ENCODE measurements around the gene MOAP1.
A peak's percentile ranks its signal among the peaks of the same experiment; 100 is the strongest.
"Not testable (repeated sequence)": the region's sequence is repeated elsewhere in the genome, so short reads cannot be mapped to it uniquely, and the experiment has no call there.

MOAP1 gene

DNA sequence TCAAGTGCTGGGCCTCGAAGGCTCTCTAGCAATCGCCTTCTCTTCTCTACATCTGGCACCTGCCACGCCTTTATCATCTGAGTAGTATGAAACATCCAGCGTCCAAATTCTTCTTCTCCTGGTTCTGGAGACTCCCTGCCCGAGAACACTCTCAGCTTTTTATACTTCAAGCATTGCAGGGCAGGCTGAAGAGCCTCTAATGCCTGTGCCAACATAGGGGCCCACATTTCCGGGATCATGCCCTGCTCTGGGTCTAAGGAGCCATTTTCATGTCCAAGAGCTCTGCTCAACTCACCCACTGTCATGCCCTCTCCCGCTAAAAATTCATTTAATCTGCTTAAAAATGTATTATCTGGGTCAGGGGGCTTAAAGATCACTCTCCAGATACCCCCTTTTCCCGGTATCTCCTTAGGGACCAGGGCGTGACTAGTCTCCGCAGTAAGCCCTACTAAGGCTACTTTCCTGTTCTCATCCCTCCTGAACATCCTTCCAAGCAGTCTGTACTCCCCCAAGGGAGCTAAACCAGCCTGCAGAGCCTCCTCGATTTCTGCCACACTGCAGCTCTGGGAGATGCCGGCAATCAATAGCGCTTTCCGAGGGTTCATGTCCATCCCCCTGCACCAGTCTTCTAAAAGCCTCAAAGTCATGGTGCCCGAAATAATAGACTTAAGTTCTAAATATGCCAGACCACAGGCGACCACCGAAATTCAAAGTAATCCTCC, 940 bp downstream of the MOAP1 start:
- no peak for DNase-seq

DNA sequence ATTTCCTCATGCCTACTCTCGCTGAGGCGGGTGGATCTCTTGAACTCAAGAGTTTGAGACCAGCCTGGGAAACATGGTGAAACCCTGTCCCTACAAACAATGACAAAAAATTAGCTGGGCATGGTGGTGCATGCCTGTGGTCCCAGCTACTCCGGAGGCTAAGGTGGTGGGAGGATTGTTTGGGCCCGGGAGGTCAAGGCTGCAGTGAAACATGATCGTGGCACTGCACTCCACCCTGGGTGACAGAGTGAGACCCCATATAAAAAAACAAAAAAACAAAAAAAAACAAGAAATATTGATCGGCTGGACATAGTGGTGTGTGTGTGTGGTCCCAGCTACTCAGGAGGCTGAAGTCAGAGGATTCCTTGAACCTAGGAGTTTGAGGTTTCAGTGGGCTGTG, 9.2 kb downstream of the MOAP1 start:
- DNase-seq = no peak

DNA sequence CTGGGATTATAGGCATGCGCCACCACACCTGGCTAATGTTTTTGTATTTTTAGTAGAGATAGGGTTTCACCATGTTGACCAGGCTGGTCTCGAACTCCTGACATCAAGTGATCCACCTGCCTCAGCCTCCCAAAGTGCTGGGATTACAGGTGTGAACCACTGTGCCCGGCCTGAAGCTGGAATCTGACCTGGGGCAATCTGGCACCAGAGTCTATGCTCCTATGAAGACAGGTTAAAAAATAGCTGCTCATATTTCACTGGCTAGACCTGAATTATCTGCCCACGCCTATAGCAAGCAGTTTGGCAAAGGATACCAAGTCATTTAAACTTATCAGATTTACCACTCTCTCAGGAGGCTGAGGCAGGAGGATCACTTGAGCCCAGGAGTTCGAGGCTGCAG, 10.0 kb downstream of the MOAP1 start:
- not testable (repeated sequence) for DNase-seq

DNA sequence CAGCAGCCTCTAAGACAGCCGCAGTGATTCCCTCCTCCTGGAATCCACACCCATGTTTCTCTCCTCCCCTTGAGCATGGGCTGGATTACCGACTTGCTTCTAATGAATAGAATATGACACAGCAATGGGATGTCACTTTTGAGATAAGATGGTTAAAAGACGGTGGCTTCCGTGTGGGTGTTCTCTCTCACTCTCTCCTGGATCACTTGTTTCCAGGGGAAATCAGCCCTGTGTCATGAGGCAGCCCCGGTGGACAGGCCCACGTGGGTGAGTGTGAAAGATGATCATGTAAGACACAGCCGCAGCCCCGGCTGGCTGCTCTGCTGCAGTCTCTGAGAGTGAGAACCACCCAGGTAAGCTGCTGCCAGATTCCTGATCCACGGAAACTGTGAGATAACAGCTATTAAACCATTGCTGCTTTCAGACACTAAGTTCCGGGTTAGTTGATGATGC, 10.7 kb downstream of the MOAP1 start:
- DNase-seq = no peak

DNA sequence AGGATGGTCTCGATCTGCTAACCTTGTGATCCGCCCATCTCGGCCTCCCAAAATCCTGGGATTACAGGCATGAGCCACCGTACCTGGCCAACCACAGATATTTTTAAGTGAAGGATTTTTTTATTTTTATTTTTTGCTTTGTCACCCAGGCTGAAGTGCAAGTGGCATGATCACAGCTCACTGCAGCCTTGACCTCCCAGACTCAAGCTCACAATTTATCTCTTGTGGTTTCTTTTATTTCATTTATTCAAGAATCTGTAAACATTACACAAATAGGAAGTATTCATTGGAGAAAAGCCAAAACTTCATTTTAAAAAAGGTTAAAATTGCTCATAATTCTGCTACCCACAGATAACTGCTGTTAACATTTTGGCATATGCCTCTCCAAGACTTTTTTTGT, 13.3 kb downstream of the MOAP1 start:
- no peak for DNase-seq

DNA sequence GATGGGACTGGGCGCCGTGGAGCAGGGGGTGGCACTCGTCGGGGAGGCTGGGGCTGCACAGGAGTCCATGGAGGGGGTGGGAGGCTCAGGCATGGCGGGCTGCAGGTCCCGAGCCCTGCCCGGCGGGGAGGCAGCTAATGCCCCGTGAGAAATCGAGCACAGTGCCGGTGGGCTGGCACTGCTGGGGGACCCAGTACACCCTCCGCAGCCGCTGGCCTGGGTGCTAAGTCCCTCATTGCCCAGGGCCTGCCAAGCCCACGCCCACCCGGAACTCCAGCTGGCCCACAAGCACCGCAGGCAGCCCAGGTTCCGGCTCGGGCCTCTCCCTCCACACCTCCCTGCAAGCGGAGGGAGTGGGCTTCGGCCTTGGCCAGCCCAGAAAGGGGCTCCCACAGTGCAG, 14.6 kb downstream of the MOAP1 start:
- DNase-seq = not testable (repeated sequence)

DNA sequence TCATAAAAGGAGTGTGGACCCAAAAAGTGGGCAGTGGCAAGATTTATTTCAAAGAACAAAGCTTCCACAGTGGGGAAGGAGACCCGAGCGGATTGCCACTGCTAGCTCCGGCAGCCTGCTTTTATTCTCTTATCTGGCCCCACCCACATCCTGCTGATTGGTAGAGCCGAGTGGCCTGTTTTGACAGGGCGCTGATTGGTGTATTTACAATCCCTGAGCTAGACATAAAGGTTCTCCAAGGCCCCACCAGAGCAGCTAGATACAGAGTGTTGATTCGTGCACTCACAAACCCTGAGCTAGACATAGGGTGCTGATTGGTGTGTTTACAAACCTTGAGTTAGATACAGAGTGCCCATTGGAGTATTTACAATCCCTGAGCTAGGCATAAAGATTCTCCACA, 15.1 kb downstream of the MOAP1 start:
- not testable (repeated sequence) for DNase-seq

DNA sequence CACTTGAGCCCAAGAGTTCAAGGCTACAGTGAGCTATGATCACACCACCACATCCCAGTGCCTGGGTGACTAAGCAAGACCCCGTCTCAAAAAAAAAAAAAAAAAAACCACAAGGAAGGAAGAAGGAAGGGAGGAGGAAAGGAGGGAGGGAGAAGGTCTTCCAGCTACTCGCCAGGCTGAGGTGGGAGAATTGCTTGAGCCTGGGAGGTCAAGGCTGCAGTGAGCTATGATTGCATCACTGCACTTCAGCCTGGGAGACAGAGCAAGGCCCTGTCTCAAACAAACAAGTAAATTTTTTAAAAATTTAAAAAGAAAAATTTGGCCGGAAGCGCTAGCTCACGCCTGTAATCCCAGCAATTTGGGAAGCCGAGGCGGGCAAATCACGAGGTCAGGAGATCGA, 16.1 kb downstream of the MOAP1 start:
- DNase-seq = not testable (repeated sequence)

DNA sequence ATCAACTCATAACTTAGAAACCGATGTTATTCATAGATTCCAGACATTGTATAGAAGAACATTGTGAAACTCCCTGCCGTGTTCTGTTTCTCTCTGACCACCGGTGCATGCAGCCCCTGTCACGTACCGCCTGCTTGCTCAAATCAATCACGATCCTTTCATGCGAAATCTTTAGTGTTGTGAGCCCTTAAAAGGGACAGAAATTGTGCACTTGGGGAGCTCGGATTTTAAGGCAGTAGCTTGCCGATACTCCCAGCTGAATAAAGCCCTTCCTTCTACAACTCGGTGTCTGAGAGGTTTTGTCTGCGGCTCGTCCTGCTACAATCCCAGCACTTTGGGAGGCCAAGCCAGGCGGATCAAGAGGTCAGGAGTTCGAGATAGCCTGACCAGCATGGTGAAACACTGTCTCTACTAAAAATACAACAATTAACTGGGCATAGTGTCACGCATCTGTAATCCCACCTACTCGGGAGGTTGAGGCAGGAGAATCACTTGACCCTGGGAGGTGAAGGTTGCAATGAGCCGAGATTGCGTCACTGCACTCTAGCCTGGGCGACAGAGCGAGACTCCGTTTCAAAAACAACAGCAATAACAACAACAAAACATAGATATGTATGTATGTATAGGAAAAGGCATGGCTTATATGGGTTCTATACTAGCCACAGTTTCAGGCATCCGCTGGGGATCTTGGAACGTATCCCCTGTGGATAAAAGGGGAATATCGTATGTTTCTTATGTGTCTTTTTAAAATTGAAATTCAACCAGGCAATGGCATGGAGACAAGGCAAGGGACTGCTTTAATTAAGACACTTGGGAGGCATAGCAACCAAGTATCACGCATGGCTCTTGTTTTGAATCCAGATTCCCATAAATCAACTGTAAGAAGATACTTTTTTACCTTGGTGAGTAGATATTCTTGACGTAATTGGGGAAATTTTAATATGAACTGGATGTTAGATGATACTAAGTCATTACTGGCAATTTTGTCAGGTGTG, 19.1 kb downstream of the MOAP1 start:
- DNase-seq = not testable (repeated sequence)

DNA sequence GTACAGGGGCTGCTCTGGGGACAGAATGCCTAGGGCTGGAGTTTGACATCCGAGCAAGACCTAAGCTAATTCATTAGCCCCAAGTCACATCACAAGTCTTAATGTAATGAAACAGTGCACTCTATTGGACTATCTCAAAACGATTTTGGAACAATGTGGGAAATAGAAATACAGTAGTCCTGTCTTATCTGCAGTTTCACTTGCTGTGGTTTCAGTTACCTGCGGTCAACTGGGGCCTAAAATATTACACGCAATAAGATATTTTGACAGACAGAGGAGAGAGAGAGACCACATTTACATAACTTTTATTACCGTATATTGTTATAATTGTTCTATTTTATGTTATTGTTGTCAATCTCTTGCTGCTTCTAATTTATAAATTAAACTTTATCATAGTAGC, 21.1 kb downstream of the MOAP1 start:
- no peak for DNase-seq

DNA sequence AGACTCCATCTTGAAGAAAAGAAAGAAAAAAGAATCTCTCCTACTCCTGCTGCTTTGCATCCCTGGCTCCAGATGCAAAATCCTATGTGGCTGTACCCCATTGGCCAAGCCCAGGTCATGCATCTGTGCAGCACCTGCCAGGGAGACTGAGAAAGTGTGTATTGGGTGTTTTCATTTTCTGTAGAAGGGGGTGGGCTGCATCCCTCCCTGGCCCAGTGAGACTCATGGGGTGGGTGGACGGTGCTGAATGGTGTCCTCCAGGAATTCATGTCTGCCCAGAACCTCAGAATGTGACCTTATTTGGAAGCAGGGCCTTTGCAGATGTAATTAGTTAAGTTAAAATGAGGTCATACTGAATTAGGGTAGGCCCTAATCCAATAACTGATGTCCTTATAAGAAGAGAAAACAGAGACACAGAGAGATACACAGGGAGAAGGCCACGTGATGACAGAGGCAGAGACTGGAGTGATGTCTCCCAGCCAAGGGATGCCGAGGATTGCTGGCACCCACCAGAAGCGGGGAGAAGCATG, 23.2 kb downstream of the MOAP1 start:
- no peak for DNase-seq

DNA sequence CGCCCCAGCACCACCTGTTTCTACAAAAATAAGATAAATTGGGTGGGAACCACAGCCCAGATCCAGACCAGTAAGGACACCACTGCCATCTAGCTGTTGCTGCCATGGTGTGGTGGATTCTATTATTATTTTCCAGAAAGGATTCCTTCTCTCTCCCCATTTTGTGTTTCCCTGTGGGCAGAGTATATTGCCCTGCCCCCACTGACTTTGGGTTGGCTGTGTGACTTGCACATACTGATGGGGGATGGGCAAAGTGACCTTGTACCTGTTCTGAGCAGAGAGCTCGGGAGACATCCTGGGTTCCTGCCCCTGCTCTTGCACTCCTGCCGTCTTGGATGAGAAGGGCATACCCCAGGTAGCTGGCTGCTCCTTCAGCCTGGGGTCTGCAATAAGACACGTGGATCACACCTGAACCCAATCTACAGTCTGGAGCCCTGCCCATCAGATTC, 24.3 kb downstream of the MOAP1 start:
- no peak for DNase-seq

DNA sequence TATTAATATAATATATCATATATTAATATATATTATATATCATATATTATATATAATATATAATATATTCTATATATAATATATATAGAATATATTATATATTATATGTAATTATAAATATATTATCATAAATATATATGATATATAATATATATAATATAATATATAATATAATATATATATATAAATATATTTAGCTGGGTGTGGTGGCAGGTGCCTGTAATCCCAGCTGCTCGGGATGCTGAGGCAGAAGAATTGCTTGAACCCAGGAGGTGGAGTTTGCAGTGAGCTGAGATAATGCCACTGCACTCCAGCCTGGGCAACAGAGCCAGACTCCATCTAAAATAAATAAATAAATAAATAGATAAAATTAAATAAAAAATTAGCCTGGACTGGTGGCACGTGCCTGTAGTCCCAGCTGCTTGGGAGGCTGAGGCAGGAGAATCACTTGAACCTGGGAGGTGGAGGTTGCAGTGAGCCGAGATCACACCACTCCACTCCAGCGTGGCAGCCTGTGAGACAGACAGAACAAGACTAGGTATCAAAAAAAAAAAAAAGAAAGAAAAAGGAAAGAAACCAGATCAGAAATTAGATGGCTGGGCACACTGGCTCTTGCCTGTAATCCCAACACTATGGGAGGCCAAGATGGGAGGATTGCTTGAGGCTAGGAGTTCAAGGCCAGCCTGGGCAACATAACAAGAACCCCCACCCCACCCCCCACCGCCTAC, 24.9 kb downstream of the MOAP1 start:
- not testable (repeated sequence) for DNase-seq

DNA sequence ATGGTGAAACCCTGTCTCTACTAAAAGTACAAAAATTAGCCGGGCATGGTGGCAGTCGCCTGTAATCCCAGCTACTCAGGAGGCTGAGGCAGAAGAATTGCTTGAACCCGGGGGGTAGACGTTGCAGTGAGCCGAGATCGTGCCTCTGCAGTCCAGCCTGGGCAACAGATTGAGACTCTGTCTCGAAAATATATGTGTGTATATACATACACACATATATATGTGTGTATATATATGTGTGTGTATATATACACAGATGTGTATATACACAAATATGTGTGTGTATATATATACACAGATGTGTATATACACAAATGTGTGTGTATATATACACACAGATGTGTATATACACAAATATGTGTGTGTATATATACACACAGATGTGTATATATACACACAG, 26.3 kb downstream of the MOAP1 start:
- not testable (repeated sequence) for DNase-seq

DNA sequence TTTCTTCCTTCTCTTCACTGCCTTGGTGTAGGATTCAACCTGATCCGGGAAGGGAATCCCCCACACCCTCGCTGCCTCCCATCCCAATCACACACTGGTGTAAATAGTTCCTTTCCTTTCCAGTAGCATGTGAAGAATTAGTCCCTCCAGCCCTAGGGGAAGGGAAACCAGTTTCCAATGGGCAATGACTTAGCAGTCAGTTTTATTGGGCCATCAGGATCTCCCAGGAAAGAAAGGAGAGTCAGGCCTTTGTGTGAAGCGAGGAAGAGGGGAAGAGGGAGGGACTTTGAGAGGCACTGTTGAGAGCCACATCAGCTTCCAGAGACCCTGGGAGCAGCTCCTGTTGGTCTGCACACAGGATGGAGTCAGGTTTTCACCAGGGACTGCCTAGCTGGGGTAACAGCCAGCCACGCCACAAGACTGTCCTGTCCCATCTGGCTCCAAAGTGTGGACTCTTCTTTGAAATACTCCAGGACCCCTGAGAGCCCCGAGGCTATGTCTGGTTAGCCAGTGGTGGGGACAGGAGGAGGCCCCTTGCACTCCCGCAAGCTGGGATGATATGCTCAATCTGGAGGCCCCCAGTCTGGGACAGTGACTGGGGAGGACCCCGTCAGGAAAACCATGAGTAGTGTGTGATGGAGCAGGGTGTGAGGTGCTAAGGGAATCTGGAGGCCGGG, 27.9 kb downstream of the MOAP1 start:
- DNase-seq = peak; percentile 85

DNA sequence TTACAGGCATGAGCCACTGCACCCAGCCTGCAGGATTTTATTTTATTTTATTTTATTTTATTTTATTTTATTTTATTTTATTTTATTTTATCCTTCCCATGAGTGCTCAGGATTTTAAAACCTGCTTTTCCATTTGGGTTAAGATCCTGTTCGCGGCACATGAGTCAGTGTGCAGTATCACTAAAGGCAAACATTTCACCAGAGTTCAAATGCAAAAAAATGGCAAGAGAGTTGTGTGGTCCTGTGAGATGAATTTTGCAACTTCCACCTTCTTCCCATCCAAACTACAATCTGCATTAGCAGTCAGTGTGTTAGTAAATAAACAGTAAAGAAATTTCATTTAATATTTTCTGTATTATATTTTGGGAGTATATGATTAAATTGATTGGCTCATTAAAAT, 29.0 kb downstream of the MOAP1 start:
- DNase-seq = no peak

DNA sequence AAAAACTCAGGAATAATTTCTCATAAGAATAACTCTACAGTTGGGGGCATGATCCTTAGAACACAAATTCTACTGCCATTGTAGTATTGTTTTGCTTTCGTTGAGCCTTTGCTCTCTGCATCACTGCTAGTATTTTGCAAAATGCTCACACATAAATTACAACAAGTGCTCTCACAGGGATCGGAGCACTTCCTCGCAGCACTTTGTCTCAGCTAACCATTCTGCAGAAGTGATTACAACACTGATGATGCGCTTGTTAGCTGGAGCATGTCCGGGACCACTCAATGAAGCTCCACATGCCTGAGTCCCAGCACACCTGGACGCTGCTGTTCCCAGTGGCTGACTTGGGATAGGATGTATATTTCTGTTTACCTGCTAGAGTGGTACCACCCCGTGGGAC, 31.6 kb downstream of the MOAP1 start:
- DNase-seq = no peak

DNA sequence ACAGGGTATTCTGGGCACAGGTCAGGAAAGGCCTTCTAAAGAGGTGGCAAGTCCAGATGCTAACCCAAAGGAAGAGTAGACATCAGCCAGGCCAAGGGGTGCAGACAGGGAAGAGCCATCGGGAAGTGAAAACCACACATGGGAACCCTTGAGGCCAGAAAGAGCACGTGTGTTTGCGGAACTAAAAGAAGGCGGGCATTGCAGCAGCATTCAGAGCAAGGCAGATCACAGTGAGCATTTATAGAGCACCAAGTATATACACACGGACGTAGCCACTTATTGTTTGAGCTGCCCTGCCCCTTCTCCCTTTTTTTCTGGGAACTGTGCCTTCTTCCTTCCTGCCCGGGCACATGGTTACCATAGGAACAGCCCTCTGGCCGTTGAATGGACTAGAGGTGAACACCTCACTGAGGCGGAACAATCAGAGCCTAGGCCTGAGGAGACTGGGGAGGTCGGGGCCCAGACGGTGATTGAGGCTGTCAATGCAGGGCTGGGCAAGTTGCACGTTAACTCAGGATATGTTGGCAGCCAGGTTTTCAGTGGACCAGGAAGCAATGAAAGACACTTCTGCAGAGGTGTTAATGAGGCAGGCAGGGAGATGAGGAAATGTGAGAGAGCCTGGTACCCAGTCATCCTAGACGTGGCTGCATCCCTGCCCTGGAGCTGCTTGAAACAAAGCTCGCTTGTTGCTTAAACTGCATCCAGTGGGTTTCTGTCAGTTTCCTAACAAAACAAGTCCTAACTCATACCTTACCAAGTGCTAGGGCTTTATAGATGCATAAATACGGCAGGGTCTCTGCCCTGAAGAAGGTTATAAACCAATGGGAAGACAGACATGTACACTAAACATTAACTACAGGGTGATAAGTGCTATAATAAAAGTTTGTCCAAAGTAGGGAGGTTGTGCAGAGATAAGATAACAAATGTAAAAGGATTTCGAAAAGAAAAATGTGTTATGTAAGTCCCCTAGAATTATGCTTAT, 34.2 kb downstream of the MOAP1 start:
- no peak for DNase-seq

DNA sequence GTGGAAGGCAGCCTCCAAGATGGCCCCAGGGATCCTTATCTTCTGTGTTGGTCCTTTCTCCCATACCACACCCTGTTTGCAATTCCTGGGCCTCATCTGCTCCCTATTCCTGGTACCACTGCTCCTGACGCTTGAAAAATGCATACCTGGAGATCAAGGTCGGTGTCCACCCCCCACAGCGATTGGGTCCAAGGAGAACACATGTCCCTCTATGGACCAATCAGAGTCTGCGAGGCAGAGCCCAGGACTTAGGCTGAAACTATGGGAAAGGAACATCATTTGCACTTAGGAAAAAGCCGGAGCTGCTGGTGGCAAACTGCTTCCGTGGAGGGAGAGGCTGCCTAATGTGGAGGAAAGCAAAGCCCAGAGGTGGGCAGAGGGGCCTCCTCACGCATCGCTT, 35.7 kb downstream of the MOAP1 start:
- no peak for DNase-seq

DNA sequence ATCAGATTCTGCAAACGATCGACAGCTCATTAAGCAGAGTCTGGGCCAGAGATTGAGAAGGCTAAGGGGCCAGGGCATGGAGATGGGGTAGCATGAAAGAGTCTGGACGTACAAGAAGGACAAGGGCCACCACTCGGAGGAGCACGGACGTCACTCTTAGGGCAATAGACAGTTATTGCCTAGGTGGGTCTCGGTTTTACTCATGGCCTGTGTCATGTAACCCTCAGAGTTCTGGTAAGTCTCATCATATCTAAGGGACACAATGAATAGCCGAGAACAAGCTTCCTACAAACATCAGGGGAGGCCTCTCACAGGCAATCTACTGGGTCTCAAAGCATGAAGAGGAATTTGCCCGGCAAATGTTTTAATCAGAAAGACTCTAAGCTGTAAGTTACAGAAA, 38.6 kb downstream of the MOAP1 start:
- DNase-seq = no peak

All from islet precursor cell (in vitro differentiated cells).